Skeletal muscle satellite cell (primary cell): ENCODE data around the gene MYO1B.

Experiments used
- H3K27me3 ChIP-seq: 2 replicates; pipeline ENCODE4 v1.7.0; 2013; ENCODE audit warnings: low read length; ENCODE audit not compliant: control insufficient read depth, insufficient read depth
- H3K36me3 ChIP-seq: 2 replicates; pipeline ENCODE4 v1.7.0; 2013; ENCODE audit warnings: mild to moderate bottlenecking, control low read depth, low read length; ENCODE audit not compliant: insufficient read depth
- H3K4me1 ChIP-seq: 2 replicates; pipeline ENCODE4 v1.7.0; 2013; ENCODE audit warnings: low read length; ENCODE audit not compliant: control insufficient read depth, insufficient read depth
- H3K4me2 ChIP-seq: 2 replicates; pipeline ENCODE4 v1.7.0; 2013; ENCODE audit warnings: mild to moderate bottlenecking, low read length
- H3K4me3 ChIP-seq: 2 replicates; pipeline ENCODE4 v1.7.0; 2013; ENCODE audit warnings: low read length
- H3K9ac ChIP-seq: 2 replicates; pipeline ENCODE4 v1.7.0; 2013; ENCODE audit warnings: mild to moderate bottlenecking, low read depth, low read length, moderate library complexity
- H3K9me3 ChIP-seq: replicated peaks from 2 replicates; pipeline ENCODE4 v1.7.0; 2013; ENCODE audit warnings: mild to moderate bottlenecking, control low read depth, low read length

MYO1B gene

DNA sequence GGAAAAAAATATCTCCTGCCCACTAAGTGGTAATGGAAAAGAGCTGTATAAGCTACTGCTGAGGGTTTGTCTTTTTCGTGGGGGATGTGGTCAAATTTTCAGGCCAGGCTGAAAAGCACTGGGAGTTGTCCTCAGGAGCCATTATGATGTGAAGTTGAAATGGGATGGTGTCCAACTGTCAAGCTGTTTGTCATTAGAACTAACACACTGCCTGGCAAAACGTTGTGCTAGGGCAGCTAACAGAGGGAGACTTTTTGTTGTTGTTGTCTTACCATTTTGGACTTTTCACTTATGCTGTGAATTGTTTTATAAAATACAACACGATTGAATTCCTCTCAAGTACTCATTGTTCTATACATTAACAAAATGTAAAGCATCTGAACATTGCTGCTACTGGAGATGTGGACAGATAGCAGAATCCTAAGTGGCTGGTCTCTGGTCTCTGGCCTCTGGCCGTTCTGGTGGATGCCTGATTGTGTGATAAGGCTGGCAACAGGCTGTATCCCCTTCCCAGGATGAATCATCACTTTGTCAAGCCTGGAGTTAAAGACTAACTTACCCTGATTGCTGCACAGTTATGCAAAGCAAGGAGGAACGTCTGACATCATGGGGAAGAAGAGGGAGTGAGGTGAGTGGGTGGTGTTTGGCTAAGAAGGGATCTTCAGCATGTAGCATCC lies 2.3 kb downstream of the MYO1B start:
- Histone ChIP-seq H3K36me3 (no peaks in the 10 kb centered on the region), H3K4me3 (peak overlapping the region; percentile 90), H3K9ac (peak overlapping the region; percentile 89), H3K27me3 (no peaks in the 10 kb centered on the region), H3K4me2 (peak overlapping the region; percentile 87), H3K4me1 (peaks cover 39% of the 10 kb centered on the region), H3K9me3 (no peaks in the 10 kb centered on the region)

GRCh38 chr2:191249156-191249813 lies 4.1 kb downstream of the MYO1B start:
- H3K9me3 ChIP-seq = no peaks in the 10 kb centered on the region
- H3K9ac ChIP-seq = no peak overlapping the region
- H3K4me2 ChIP-seq = peak overlapping the region; percentile 5
- peaks cover 39% of the 10 kb centered on the region for H3K4me1 ChIP-seq
- no peak overlapping the region for H3K4me3 ChIP-seq
- H3K27me3 ChIP-seq = no peaks in the 10 kb centered on the region
- H3K36me3 ChIP-seq = no peaks in the 10 kb centered on the region

DNA sequence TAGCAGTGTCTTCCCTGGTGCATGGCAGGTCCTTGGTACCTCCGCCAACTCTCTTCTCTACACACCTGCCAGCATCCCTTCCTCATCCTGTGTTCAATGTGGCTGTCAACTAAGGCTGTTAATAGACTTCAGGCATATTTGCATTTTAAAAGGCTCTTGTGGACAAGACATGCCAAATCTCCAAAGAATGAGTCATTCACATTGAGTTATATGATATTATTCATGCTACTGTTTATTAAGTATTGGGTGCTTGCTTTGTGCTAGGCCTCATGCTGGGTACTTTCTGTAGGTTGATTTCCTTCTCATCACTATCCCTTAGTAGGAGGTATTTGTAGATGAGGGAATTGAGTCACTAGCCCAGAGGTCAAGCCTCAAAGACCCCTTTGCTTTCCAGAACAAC lies 5.2 kb downstream of the MYO1B start:
- peaks cover 45% of the 10 kb centered on the region for H3K4me1 ChIP-seq
- H3K4me3 ChIP-seq = no peak overlapping the region
- H3K36me3 ChIP-seq = no peaks in the 10 kb centered on the region
- no peak overlapping the region for H3K9ac ChIP-seq
- no peaks in the 10 kb centered on the region for H3K27me3 ChIP-seq
- H3K4me2 ChIP-seq = no peak overlapping the region
- H3K9me3 ChIP-seq = no peaks in the 10 kb centered on the region

- Histone ChIP-seq H3K4me3 (no peak overlapping the region), H3K4me1 (peaks cover 51% of the 10 kb centered on the region), H3K9me3 (no peaks in the 10 kb centered on the region), H3K36me3 (no peaks in the 10 kb centered on the region), H3K9ac (no peak overlapping the region), H3K4me2 (no peak overlapping the region), H3K27me3 (no peaks in the 10 kb centered on the region)
Measured at GRCh38 chr2:191250986-191251385, 5.8 kb downstream of the MYO1B start.

DNA sequence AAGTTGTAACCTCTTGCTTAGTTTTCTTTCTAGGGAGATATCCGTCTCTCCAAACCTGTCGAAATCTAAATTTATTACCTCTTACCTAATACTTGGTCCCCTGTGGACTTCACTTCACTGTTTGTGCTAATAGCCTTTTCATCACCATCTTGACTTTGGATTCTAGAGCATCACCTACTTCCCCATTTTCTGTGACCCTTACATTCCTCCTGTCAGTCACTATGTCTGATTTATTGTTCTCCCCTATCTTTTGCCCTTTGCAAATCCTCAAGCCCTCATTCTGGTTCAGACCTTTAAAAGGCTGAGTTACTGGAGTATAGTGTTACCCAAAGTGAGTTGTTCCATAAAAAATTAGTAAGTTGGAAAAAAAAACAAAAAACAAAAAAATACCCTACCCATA lies 7.5 kb downstream of the MYO1B start:
- no peaks in the 10 kb centered on the region for H3K27me3 ChIP-seq
- peaks cover 43% of the 10 kb centered on the region for H3K4me1 ChIP-seq
- no peaks in the 10 kb centered on the region for H3K9me3 ChIP-seq
- H3K36me3 ChIP-seq = no peaks in the 10 kb centered on the region
- H3K9ac ChIP-seq = no peak overlapping the region
- H3K4me2 ChIP-seq = no peak overlapping the region
- H3K4me3 ChIP-seq = no peak overlapping the region

DNA sequence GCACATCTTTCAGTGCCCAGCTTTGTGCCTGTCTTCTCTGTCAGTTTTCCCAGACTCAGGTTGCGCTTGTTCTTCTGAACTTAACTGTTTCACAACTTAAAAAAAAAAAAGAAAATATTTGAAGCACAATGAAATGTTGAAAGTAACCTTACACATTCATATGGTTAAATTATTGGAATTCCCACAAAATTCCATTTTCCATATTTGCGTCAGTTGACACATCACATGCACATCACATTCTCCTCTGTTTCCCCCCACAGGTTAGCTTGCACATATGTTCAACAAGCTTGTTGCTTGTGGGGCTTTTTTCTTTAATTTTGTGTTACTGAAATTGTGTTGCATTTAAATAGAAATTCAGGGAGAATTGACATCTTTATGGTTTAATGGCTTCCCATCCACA lies 8.3 kb downstream of the MYO1B start:
- H3K9ac ChIP-seq = no peak overlapping the region
- no peak overlapping the region for H3K4me2 ChIP-seq
- H3K27me3 ChIP-seq = no peaks in the 10 kb centered on the region
- H3K9me3 ChIP-seq = no peaks in the 10 kb centered on the region
- H3K36me3 ChIP-seq = no peaks in the 10 kb centered on the region
- H3K4me1 ChIP-seq = peaks cover 35% of the 10 kb centered on the region
- no peak overlapping the region for H3K4me3 ChIP-seq

DNA sequence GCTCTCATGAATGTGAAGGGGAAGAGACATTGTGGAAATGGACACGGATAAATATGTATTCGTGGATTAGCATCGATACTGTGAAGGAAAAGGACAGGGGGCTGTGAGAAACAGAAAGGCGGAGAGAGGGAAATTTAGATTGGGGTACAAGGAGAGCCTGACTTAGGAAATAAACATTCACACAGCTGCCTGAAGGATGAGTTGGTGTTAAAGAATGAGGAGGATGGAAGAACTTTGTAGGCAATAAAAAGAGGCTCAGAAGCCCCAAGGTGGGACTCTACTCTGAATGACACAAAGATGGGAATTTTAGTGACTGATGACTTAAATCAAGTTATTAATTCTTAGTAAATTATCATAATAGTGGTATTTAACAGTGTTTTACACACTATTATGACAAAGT lies 10.1 kb downstream of the MYO1B start:
- Histone ChIP-seq H3K4me2 (peak overlapping the region; percentile 16), H3K4me1 (peaks cover 26% of the 10 kb centered on the region), H3K27me3 (no peaks in the 10 kb centered on the region)

GRCh38 chr2:191255756-191256312 lies 10.6 kb downstream of the MYO1B start:
- Histone ChIP-seq H3K4me1 (peaks cover 21% of the 10 kb centered on the region), H3K9me3 (no peaks in the 10 kb centered on the region), H3K4me2 (peak overlapping the region; percentile 16), H3K27me3 (no peaks in the 10 kb centered on the region), H3K9ac (no peak overlapping the region), H3K4me3 (no peak overlapping the region), H3K36me3 (no peaks in the 10 kb centered on the region)

More for the DNA sequence above, 10.1 kb downstream of the MYO1B start:
- H3K9me3 ChIP-seq = no peaks in the 10 kb centered on the region
- H3K36me3 ChIP-seq = no peaks in the 10 kb centered on the region
- H3K9ac ChIP-seq = no peak overlapping the region
- H3K4me3 ChIP-seq = no peak overlapping the region

- H3K27me3 ChIP-seq = no peaks in the 10 kb centered on the region
- H3K4me1 ChIP-seq = peaks cover 29% of the 10 kb centered on the region
- H3K4me3 ChIP-seq = no peak overlapping the region
- H3K4me2 ChIP-seq = no peak overlapping the region
- no peaks in the 10 kb centered on the region for H3K9me3 ChIP-seq
- no peak overlapping the region for H3K9ac ChIP-seq
- H3K36me3 ChIP-seq = no peaks in the 10 kb centered on the region
Measured at GRCh38 chr2:191257934-191258333, 12.7 kb downstream of the MYO1B start.

DNA sequence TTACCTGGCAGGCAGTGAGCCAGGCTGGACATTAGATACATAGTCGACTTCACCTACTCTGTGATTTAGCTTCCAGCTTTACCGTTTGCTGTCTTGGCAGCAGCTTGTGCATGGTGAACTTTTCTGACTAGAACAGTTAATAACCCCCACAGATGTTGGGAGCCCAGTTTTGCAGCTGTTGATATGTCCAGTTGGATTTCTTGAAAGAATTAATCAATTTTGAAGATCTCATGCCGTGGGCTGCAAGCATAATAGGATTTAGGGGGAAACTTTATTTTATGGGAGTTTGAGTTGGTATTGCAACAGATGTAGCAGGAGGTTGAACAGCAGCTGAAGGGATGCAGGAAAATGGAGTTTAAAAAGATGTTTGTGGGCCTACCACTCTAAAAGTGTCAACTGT lies 13.8 kb downstream of the MYO1B start:
- H3K4me1 ChIP-seq = peaks cover 40% of the 10 kb centered on the region
- no peaks in the 10 kb centered on the region for H3K27me3 ChIP-seq
- H3K36me3 ChIP-seq = no peaks in the 10 kb centered on the region

DNA sequence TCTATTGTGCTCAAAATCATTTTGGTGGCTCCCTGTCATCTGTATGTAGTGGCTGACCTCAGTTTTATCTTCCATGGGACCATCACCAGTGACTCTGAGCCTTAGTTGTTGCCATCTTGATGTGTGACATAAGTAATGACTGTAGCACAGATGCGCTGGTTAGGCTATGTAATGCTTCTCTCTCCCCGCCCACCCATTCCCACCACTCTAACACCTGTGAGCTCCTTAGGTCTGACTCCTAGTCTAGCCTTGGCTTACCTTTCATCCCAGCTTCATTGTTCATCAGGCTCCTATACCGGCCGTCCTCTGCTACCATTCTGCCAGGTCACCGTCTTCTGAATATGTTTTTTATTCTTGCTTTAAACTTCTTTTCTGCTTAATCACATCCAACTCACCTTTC lies 17.2 kb downstream of the MYO1B start:
- H3K9me3 ChIP-seq = no peaks in the 10 kb centered on the region
- no peak overlapping the region for H3K9ac ChIP-seq
- peaks cover 54% of the 10 kb centered on the region for H3K4me1 ChIP-seq
- no peaks in the 10 kb centered on the region for H3K36me3 ChIP-seq
- H3K4me2 ChIP-seq = no peak overlapping the region
- H3K27me3 ChIP-seq = no peaks in the 10 kb centered on the region
- H3K4me3 ChIP-seq = no peak overlapping the region

More for the DNA sequence above, 13.8 kb downstream of the MYO1B start:
- H3K4me2 ChIP-seq = no peak overlapping the region
- no peaks in the 10 kb centered on the region for H3K9me3 ChIP-seq
- H3K4me3 ChIP-seq = no peak overlapping the region
- H3K9ac ChIP-seq = no peak overlapping the region

- Histone ChIP-seq H3K9ac (no peak overlapping the region), H3K4me2 (no peak overlapping the region), H3K4me1 (peaks cover 54% of the 10 kb centered on the region)
Measured at GRCh38 chr2:191263050-191263449, 17.8 kb downstream of the MYO1B start.

More at GRCh38 chr2:191263050-191263449, 17.8 kb downstream of the MYO1B start:
- Histone ChIP-seq H3K4me3 (no peak overlapping the region), H3K36me3 (no peaks in the 10 kb centered on the region), H3K27me3 (no peaks in the 10 kb centered on the region), H3K9me3 (no peaks in the 10 kb centered on the region)
